PC-3 (cell line): Measurements from ENCODE around the gene FMNL3. TPM values are rescaled to one million over a fixed set of nuclear protein-coding genes. Genes with fewer than 3 reads are reported as not detected.

Experiments
- ATAC-seq: fragments of 200-7000 bp; cut with Tn5 transposase; 2 replicates; pipeline ENCODE4 v1.9.1; 2020; ENCODE audit warnings: mild to moderate bottlenecking, moderate library complexity
- BruUV-seq: library from RNA; stranded (reverse); fragments of 400-500 nt; replicated peaks from 2 replicates; lab custom pipeline; 2021; lab: Mats Ljungman, UMichigan
- CTCF ChIA-PET: fragments of 300-600 bp; sonication (Branson Sonifier 250); formaldehyde crosslinking; loops from one replicate; lab custom pipeline; 2022; ENCODE audit warnings: antibody characterized with exemption; lab: Charles Lee
- POLR2A ChIA-PET: fragments of 300-600 bp; sonication (Branson Sonifier 250); formaldehyde crosslinking; loops from one replicate; lab custom pipeline; 2022; ENCODE audit warnings: antibody characterized with exemption; ENCODE audit not compliant: unreplicated experiment; lab: Charles Lee
- DNase-seq: peaks from one replicate; pipeline ENCODE4 v3.0.0-alpha.2; 2015
- H2AFZ ChIP-seq: fragments of 300-600 bp; sonication (generic); 2 replicates; pipeline ENCODE4 v1.6.0; 2016; ENCODE audit warnings: antibody characterized with exemption, low read length
- H3F3A ChIP-seq: fragments of 300-600 bp; sonication (generic); one replicate; pipeline ENCODE4 v1.6.0; 2017; ENCODE audit warnings: antibody characterized with exemption, low read length, control low read depth, mild to moderate bottlenecking; ENCODE audit not compliant: unreplicated experiment
- H3K27ac ChIP-seq: fragments of 300-600 bp; sonication (generic); 2 replicates; pipeline ENCODE4 v1.5.1; 2016; ENCODE audit warnings: mild to moderate bottlenecking, low read length
- H3K27me3 ChIP-seq: fragments of 300-600 bp; sonication (generic); 2 replicates; pipeline ENCODE4 v1.6.1; 2016; ENCODE audit warnings: low read length, mixed read lengths
- H3K36me3 ChIP-seq: fragments of 300-600 bp; sonication (generic); 2 replicates; pipeline ENCODE4 v1.6.1; 2016; ENCODE audit warnings: low read depth, mixed run types, low read length, mixed read lengths
- H3K4me1 ChIP-seq: fragments of 300-600 bp; sonication (generic); 2 replicates; pipeline ENCODE4 v1.5.1; 2016; ENCODE audit warnings: low read length; ENCODE audit not compliant: insufficient read depth
- H3K4me2 ChIP-seq: fragments of 300-600 bp; sonication (generic); 2 replicates; pipeline ENCODE4 v1.6.0; 2016; ENCODE audit warnings: low read length
- H3K4me3 ChIP-seq: fragments of 300-600 bp; sonication (generic); 2 replicates; pipeline ENCODE4 v1.5.1; 2016; ENCODE audit warnings: mild to moderate bottlenecking, low read length, mixed read lengths
- H3K79me2 ChIP-seq: fragments of 300-600 bp; sonication (generic); 2 replicates; pipeline ENCODE4 v1.6.1; 2017; ENCODE audit warnings: low read length, mixed read lengths
- H3K9ac ChIP-seq: fragments of 300-600 bp; sonication (generic); 2 replicates; pipeline ENCODE4 v1.6.0; 2016; ENCODE audit warnings: mild to moderate bottlenecking, low read length
- H3K9me2 ChIP-seq: fragments of 300-600 bp; sonication (generic); replicated peaks from 2 replicates; pipeline ENCODE4 v1.6.1; 2016; ENCODE audit warnings: mixed run types, low read length, mixed read lengths
- H3K9me3 ChIP-seq: fragments of 300-600 bp; sonication (generic); 2 replicates; pipeline ENCODE4 v1.6.1; 2016; ENCODE audit warnings: low read length, mixed read lengths
- H4K20me1 ChIP-seq: fragments of 300-600 bp; sonication (generic); 2 replicates; pipeline ENCODE4 v1.6.1; 2016; ENCODE audit warnings: low read length, mixed read lengths
- CTCF ChIP-seq: fragments of 300-600 bp; sonication (generic); conservative IDR thresholded peaks from 2 replicates; pipeline ENCODE4 v1.5.1; 2017; ENCODE audit warnings: antibody characterized with exemption, low read depth, mild to moderate bottlenecking, low read length
- EZH2 ChIP-seq: fragments of 300-600 bp; sonication (generic); IDR thresholded peaks from one replicate; pipeline ENCODE4 v1.6.1; 2017; ENCODE audit warnings: antibody characterized with exemption, mild to moderate bottlenecking, low read length; ENCODE audit not compliant: unreplicated experiment
- EZH2phosphoT487 ChIP-seq: fragments of 300-600 bp; sonication (generic); IDR thresholded peaks from 2 replicates; pipeline ENCODE4 v1.6.1; 2018; ENCODE audit warnings: mild to moderate bottlenecking, antibody characterized with exemption, low read length, borderline replicate concordance
- intact Hi-C: fragments of 100-400 bp; cut with micrococcal nuclease; formaldehyde crosslinking; loops from 2 replicates; pipeline ENCODE4 v1.9.0; 2023
- total RNA-seq: library from RNA; depleted of rRNA; stranded (reverse); fragments of >200 nt; gene quantifications from 2 replicates; pipeline ENCODE4 v1.2.3, GENCODE V29; 2014

The FMNL3 gene
- total RNA-seq, 1 experiment from 2014 or later = 6.2 TPM

GRCh38 chr12:49635036-49635435, 72.2 kb downstream of the FMNL3 start:
- no peaks in the 10 kb centered on the region for H3K36me3 ChIP-seq
- BruUV-seq = no TSS peak
- H4K20me1 ChIP-seq = no peaks in the 10 kb centered on the region
- DNase-seq = no peak
- H3K79me2 ChIP-seq = no peaks in the 10 kb centered on the region
- H3K9ac ChIP-seq = no peak overlapping the region
- H3F3A ChIP-seq = no peaks in the 10 kb centered on the region
- no peaks in the 10 kb centered on the region for H3K4me1 ChIP-seq
- intact Hi-C loops = no loop called here
- POLR2A ChIA-PET = no interaction called here
- H3K9me3 ChIP-seq = no peaks in the 10 kb centered on the region
- no peak overlapping the region for H3K4me3 ChIP-seq
- CTCF ChIA-PET = no interaction called here
- H3K27ac ChIP-seq = no peak overlapping the region
- ATAC-seq = no peak
- H3K27me3 ChIP-seq = no peaks in the 10 kb centered on the region
- H2AFZ ChIP-seq = no peak overlapping the region
- no peak overlapping the region for H3K4me2 ChIP-seq
- TF ChIP-seq CTCF = no peak
- TF ChIP-seq EZH2 = no peak
- TF ChIP-seq EZH2phosphoT487 = no peak
- no peaks in the 10 kb centered on the region for H3K9me2 ChIP-seq

- Histone ChIP-seq H3F3A (no peaks in the 10 kb centered on the region), H3K4me2 (no peak overlapping the region), H4K20me1 (no peaks in the 10 kb centered on the region), H2AFZ (no peak overlapping the region), H3K9me2 (no peaks in the 10 kb centered on the region), H3K27me3 (no peaks in the 10 kb centered on the region), H3K9me3 (no peaks in the 10 kb centered on the region), H3K36me3 (no peaks in the 10 kb centered on the region), H3K27ac (no peak overlapping the region), H3K79me2 (no peaks in the 10 kb centered on the region), H3K4me3 (no peak overlapping the region), H3K4me1 (no peaks in the 10 kb centered on the region), H3K9ac (no peak overlapping the region)
- DNase-seq = no peak
- CTCF ChIA-PET = no interaction called here
- TF ChIP-seq EZH2 = no peak
- no peak for TF ChIP-seq CTCF
- TF ChIP-seq EZH2phosphoT487 = no peak
- intact Hi-C loops = no loop called here
- BruUV-seq = no TSS peak
- ATAC-seq = no peak
- POLR2A ChIA-PET = interaction anchor here (0.6 kb wide), 1 partner anchor 24 kb away, joined by 3 read pairs; no protein-coding TSS in a partner anchor
Observed at GRCh38 chr12:49633703-49634345, 73.4 kb downstream of the FMNL3 start.

- Histone ChIP-seq H2AFZ (no peak overlapping the region), H3K4me3 (no peak overlapping the region), H3K27ac (no peak overlapping the region), H3F3A (no peaks in the 10 kb centered on the region), H3K9ac (no peak overlapping the region), H4K20me1 (no peaks in the 10 kb centered on the region), H3K36me3 (no peaks in the 10 kb centered on the region), H3K4me1 (peaks cover under 1% of the 10 kb centered on the region), H3K9me3 (no peaks in the 10 kb centered on the region), H3K9me2 (no peaks in the 10 kb centered on the region), H3K79me2 (no peaks in the 10 kb centered on the region), H3K4me2 (no peak overlapping the region), H3K27me3 (no peaks in the 10 kb centered on the region)
- intact Hi-C loops = no loop called here
- ChIA-PET POLR2A (interaction anchor here (0.6 kb wide), 1 partner anchor 25 kb away, joined by 3 read pairs; no protein-coding TSS in a partner anchor), CTCF (no interaction called here)
- no TSS peak for BruUV-seq
- no peak for DNase-seq
- ATAC-seq = no peak
- TF ChIP-seq EZH2 = no peak
- TF ChIP-seq CTCF = no peak
- TF ChIP-seq EZH2phosphoT487 = no peak
Observed at GRCh38 chr12:49632986-49633702, 74.1 kb downstream of the FMNL3 start.
